Measurements from ENCODE around the gene APRT.

DNA sequence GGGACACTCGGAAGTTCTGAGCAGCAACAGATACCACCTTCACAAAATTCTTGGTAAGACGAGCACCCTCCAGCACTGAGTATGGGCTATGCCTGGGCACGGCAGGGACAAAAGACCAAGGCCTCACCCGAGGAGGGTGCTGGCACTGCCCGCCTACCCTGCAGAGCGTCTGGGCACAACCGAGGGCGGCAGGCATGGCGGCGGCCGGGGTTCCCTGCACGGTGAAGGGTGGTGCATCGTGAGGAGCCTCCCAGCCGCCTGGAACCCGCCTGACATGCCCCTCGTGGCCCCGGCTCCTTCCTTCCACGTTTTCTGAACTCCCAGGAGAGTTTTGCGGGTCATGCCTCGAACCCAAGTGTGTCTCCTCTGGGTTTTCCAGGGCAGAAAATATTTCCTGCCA, 26.1 kb upstream of the APRT start:
- no peak for TF ChIP-seq TCF3 (IDR thresholded peaks at IDR 0.05; ENCODE audit: borderline replicate concordance, insufficient read depth, low read depth, low read length)
- no peak for TF ChIP-seq POLR2A (IDR thresholded peaks at IDR 0.05; ENCODE audit: low read depth, low read length)
- no peak for TF ChIP-seq RCOR1 (conservative IDR thresholded peaks at IDR 0.05; ENCODE audit: low read depth, low read length)
- no peak for TF ChIP-seq HDAC6 (IDR thresholded peaks at IDR 0.05; ENCODE audit: unreplicated experiment)
- no peak for TF ChIP-seq EP300 (IDR thresholded peaks at IDR 0.05; ENCODE audit: borderline replicate concordance in 1 of 2, control insufficient read depth in 1 of 2, low read depth in 2 of 2, low read length in 2 of 2)
- TF ChIP-seq ESRRA (IDR thresholded peaks at IDR 0.05; ENCODE audit: low read length), result no peak
- no peak for TF ChIP-seq YY1 (IDR thresholded peaks at IDR 0.05; ENCODE audit: low read depth, low read length)
- TF ChIP-seq, protein P1, sequence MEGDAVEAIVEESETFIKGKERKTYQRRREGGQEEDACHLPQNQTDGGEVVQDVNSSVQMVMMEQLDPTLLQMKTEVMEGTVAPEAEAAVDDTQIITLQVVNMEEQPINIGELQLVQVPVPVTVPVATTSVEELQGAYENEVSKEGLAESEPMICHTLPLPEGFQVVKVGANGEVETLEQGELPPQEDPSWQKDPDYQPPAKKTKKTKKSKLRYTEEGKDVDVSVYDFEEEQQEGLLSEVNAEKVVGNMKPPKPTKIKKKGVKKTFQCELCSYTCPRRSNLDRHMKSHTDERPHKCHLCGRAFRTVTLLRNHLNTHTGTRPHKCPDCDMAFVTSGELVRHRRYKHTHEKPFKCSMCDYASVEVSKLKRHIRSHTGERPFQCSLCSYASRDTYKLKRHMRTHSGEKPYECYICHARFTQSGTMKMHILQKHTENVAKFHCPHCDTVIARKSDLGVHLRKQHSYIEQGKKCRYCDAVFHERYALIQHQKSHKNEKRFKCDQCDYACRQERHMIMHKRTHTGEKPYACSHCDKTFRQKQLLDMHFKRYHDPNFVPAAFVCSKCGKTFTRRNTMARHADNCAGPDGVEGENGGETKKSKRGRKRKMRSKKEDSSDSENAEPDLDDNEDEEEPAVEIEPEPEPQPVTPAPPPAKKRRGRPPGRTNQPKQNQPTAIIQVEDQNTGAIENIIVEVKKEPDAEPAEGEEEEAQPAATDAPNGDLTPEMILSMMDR (IDR thresholded peaks at IDR 0.05 in 2 of 3, conservative IDR thresholded peaks at IDR 0.05 in 1 of 3; ENCODE audit: control insufficient read depth in 2 of 3, extremely low read depth in 1 of 3, insufficient read depth in 1 of 3, low read depth in 3 of 3, low read length in 3 of 3), result no peak
- TF ChIP-seq, protein P2, sequence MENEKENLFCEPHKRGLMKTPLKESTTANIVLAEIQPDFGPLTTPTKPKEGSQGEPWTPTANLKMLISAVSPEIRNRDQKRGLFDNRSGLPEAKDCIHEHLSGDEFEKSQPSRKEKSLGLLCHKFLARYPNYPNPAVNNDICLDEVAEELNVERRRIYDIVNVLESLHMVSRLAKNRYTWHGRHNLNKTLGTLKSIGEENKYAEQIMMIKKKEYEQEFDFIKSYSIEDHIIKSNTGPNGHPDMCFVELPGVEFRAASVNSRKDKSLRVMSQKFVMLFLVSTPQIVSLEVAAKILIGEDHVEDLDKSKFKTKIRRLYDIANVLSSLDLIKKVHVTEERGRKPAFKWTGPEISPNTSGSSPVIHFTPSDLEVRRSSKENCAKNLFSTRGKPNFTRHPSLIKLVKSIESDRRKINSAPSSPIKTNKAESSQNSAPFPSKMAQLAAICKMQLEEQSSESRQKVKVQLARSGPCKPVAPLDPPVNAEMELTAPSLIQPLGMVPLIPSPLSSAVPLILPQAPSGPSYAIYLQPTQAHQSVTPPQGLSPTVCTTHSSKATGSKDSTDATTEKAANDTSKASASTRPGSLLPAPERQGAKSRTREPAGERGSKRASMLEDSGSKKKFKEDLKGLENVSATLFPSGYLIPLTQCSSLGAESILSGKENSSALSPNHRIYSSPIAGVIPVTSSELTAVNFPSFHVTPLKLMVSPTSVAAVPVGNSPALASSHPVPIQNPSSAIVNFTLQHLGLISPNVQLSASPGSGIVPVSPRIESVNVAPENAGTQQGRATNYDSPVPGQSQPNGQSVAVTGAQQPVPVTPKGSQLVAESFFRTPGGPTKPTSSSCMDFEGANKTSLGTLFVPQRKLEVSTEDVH (IDR thresholded peaks at IDR 0.05; ENCODE audit: low read depth, partially characterized antibody), result no peak
- TF ChIP-seq SUPT20H (IDR thresholded peaks at IDR 0.05; ENCODE audit: borderline replicate concordance, control insufficient read depth, low read depth, low read length), result no peak
- TF ChIP-seq ZZZ3 (IDR thresholded peaks at IDR 0.05; ENCODE audit: control insufficient read depth, insufficient read length, low read depth), result no peak
- TF ChIP-seq JUND (IDR thresholded peaks at IDR 0.05; ENCODE audit: low read depth, low read length), result no peak
- TF ChIP-seq FOXM1 (IDR thresholded peaks at IDR 0.05; ENCODE audit: low read depth, low read length), result no peak
- TF ChIP-seq, protein P3, sequence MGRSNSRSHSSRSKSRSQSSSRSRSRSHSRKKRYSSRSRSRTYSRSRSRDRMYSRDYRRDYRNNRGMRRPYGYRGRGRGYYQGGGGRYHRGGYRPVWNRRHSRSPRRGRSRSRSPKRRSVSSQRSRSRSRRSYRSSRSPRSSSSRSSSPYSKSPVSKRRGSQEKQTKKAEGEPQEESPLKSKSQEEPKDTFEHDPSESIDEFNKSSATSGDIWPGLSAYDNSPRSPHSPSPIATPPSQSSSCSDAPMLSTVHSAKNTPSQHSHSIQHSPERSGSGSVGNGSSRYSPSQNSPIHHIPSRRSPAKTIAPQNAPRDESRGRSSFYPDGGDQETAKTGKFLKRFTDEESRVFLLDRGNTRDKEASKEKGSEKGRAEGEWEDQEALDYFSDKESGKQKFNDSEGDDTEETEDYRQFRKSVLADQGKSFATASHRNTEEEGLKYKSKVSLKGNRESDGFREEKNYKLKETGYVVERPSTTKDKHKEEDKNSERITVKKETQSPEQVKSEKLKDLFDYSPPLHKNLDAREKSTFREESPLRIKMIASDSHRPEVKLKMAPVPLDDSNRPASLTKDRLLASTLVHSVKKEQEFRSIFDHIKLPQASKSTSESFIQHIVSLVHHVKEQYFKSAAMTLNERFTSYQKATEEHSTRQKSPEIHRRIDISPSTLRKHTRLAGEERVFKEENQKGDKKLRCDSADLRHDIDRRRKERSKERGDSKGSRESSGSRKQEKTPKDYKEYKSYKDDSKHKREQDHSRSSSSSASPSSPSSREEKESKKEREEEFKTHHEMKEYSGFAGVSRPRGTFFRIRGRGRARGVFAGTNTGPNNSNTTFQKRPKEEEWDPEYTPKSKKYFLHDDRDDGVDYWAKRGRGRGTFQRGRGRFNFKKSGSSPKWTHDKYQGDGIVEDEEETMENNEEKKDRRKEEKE (IDR thresholded peaks at IDR 0.05), result no peak

Measured in GM12878 (cell line).